Stimulated activated CD4-positive, alpha-beta T cell treated with anti-CD3 and anti-CD28 coated beads, Interleukin-1b, Interleukin-23, amount 100 ng/mL, for 48 hours (primary cell): Measurements from ENCODE around the gene KIF26A.

ENCODE experiments used
- DNase-seq: peaks from one replicate; pipeline ENCODE4 v3.0.0-alpha.2; 2020

KIF26A gene

GRCh38 chr14:104211741-104212140 is 73.4 kb downstream of the KIF26A start:
- no peak for DNase-seq

- DNase-seq = no peak
Measured at GRCh38 chr14:104212206-104213095, 74.1 kb downstream of the KIF26A start.

GRCh38 chr14:104213301-104214034 is 75.1 kb downstream of the KIF26A start:
- no peak for DNase-seq

GRCh38 chr14:104214431-104215218 is 76.2 kb downstream of the KIF26A start:
- no peak for DNase-seq

DNA sequence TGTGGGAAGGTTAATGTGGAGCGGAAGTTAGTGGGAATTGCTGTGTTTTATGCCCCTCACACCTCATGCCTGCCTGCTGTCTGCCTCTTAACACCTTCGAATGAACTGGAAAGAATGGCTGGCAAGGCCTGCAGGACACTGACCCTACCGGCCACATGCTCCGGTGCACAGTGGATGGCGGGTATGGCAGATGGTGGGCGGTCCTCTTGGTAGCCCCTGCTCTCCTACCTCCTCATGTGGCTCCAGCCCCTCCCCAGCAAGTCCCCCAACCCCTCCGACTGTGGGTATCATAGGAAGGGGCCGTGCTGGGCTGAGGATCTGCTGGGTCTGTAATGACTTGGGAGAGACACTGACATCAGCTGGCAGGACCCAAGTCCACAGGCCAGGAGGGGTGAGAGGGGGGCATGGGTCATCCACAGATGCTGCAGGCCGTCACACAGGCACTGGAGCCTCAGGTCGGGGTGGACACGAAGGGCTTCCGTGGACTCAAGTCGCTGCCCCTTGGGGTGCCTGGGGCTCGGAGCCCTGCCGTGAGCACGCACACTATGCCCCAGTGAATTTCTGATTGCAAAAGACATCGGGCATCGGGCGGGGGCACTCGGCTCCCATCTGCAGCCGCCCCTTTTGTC is 77.4 kb downstream of the KIF26A start:
- DNase-seq = no peak

GRCh38 chr14:104216457-104216856 is 78.1 kb downstream of the KIF26A start:
- DNase-seq = no peak

GRCh38 chr14:104217486-104218360 is 79.3 kb downstream of the KIF26A start:
- DNase-seq = no peak

- DNase-seq = no peak
Measured at GRCh38 chr14:104218361-104219180, 80.2 kb downstream of the KIF26A start.

DNA sequence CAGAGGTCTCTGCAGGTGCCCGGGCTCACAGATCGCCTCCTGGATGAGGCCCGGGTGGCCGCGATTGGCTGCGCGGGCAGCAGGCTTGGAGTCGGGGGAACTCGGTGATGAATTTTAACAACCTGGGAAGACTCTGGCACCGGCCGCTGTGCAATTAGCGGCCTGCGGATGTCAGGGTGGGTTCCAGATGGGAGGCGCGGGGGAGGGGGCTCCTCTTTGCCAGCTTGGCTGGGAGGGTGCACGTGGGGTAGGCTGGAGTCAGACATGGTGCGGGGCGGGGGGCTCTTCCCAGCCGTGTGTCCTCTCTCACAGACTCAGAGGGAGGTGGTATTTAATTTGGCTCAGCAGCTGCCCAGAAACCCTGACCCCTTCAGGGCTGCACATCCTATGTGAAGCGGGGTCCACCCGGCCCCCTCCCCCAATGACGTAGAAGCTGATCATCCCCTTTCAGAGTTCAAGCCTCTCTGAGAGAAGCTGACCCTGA is 81.4 kb downstream of the KIF26A start:
- no peak for DNase-seq

- no peak for DNase-seq
Measured at GRCh38 chr14:104220215-104221070, 82.1 kb downstream of the KIF26A start.

- DNase-seq = no peak
Measured at GRCh38 chr14:104221071-104221625, 82.8 kb downstream of the KIF26A start.

DNA sequence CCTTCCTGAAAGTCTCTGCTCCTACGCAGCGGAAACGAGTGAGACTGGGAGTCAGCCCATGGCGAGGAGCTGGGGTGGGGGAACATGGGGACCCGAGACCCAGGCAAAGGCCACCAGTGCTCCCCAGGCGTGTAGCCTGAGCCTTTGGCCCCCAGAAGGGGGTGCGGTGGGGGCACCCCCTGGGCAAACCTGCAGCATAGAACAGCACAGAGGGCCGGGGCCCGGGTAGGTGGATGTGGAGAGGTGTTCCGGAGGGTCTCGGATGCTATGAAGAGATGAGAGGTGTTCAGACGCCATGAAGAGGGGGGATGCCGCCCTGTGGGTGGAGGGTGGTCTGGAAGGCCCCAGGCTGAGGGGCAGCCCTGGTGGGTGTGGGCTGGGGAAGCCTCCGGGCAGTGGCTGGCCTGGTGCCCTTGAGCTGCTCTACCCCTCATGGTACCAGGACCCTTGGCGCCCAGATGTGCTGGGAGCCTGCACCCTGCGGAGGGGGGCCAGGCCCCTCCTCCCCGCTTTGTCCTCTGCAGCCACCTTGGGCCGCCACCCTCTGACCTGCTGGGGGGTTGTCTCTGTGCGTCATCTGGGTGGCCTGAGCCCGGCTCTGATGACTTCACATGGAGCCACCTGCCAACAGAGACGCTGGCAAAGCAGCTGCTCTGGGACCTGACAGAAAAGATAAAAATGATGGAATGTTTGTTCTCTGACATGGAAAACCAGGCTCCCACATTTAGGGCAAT is 83.4 kb downstream of the KIF26A start:
- DNase-seq = no peak

DNA sequence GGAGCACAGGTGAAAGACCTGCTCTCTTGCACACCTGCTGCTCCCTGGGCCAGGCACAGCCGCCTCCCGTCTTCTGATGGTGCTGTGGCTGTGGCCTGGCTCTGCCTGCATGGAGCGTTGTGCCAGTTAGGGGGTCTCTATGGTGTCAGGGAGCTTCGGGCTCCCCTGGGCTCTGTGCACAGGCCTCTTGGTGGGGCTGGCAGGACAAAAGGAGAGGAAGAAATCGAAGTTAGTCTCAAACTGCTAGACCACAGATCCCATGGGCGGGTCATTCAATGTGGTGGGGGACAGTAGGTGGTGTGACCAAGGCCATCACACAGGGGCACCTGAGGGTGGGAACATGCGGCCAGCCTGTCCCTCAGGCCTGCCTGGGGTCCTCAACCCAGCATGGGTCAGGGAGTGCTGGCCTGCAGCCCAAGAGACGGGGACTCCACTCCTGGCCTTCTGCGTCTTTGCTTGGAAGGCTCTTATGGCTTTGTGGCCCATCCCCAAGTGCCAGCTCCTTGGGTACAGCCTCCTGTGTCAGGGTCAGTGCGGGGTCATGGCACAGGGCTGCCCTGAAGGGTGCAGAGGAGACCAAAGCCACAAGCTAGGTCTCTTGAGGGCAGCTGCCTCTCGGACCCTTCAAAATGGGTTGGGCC is 84.1 kb downstream of the KIF26A start:
- no peak for DNase-seq

- DNase-seq = no peak
Measured at GRCh38 chr14:104223101-104224041, 85.0 kb downstream of the KIF26A start.

DNA sequence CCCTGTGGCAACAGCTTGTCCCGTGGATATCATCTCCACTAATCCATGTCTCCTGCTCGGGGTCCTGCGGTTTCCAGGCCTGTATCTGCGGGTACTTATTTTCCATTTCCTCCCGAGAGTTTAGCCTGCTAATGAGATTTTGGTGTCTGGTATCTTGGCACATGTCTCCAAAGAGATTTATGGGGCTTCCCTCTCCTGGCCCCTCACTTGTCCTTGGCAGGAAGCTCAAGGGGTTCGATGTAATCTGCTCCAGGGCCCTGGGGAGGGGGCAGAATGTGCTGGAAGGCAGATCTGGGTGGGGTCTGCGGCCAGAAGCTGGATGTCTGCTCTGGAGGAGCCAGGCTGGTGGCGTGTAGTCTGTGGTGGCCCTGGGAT is 85.7 kb downstream of the KIF26A start:
- DNase-seq = no peak

DNA sequence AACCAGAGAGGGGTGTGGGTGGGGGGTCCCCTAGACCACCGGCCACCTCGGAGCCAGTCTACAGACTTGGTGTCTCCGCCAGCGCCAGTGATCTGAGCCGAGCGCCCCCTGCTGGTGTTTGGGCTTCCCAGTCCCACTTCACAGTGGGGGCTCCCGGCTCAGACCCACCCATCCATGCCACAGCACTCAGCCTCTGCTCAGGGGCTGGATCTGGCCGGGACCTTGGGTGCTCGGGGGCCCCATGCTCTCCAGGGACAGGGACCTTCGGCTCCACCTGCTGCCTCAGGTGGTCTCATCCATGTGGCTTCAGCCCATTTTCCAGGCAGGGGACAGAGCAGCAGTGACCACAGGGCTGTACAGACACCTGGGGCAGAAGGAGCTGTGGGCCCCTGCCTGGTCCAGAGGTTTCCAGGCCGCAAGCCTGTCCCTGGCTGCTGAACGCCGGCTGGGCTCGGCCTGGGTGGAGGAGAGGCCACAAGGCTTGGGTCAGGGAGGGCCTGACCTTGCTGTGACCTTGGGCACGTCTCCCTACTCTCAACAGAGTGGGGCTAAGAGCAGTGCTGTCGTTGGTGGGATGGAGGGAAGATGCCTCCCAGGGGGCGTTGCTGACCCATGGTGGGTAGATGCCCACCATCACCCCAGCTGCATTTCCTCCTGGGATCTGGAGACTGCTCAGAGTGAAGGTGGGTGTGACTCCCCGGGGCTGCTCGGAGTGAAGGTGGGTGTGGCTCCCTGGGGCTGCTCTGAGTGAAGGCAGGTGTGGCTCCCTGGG is 86.3 kb downstream of the KIF26A start:
- DNase-seq = peak; percentile 25
